Middle frontal gyrus (tissue), 1 donor: ENCODE data around the gene GORASP2.
A peak's percentile ranks its signal among the peaks of the same experiment; 100 is the strongest.
"Not testable (repeated sequence)": the region's sequence is repeated elsewhere in the genome, so short reads cannot be mapped to it uniquely, and the experiment has no call there.

ENCODE experiments used
- DNase-seq: peaks from one replicate; pipeline ENCODE4 v3.0.0-alpha.2; 2015; ENCODE audit warnings: low spot score; ENCODE audit errors: extremely low spot score

Gene GORASP2

DNA sequence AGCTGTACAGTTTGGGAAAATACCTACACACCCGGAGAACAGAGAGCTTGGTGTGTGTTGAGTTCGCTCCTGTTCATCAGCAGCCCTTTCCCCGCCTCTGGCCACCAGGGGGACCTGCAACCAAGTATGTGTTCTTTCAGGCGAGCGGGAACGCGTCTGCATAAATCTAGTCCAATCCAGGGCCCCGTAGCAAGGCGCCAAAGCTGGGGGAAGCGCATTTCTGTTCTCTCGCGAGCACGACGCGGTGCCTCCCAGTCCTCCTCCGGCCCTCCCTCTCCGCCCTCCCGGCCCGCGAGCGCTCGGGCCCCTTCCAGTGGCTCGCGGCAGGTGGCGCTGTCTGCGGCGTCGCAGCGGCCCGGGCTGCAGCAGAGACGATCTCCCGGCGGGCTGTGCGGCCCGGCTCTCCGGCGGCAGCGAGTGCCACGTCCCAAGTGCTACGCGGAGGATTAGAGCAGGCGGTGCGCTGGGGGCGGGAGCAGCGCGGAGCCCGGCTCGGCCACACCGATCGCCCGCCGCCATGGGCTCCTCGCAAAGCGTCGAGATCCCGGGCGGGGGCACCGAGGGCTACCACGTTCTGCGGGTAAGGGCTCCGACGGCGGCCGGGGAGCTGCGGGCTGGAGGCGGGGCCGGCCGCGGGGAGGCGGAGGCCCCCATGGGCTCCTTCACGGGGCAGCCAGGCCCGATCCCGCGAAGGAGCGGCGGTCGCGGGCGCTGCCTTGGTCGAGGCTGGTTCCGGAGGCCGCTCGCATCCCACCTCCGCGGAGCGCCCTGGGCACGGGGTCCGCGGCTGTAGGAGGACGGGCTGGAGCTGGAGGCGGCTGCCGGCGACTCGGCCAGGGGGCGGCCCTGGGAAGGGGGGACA is at the start of gene GORASP2:
Gene GORASP2 (plus strand): TSS at position 430 of the 862 bp plus-strand sequence. CDS start 88 bp downstream, at position 518.
- DNase-seq: peak; percentile 95

DNA sequence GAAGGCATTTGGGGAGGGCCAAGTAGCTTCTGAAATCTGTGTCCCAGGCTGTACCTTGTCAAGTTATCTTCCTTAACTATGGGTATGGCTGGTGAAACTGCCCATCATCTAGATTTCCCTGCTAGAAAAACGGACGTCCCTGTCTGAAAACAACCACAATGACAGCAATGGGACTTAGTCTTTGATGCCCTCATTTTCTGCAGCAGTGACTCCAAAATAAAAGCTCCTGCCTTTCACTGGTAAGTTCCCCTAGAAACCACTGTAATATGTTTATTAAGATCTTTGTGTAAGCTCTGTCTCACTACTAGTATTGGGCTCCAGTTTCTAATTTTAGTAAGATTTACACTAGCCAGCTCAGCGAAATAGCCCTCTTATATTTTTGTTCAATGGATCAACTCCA is 47.2 kb upstream of the GORASP2 start:
- DNase-seq: no peak

- no peak for DNase-seq
Measured at GRCh38 chr2:170882758-170883157, 46.3 kb upstream of the GORASP2 start.

- no peak for DNase-seq
Measured at GRCh38 chr2:170883683-170884082, 45.4 kb upstream of the GORASP2 start.

GRCh38 chr2:170885130-170885791 is 43.8 kb upstream of the GORASP2 start:
- DNase-seq: no peak

GRCh38 chr2:170886386-170886785 is 42.7 kb upstream of the GORASP2 start:
- DNase-seq: no peak

DNA sequence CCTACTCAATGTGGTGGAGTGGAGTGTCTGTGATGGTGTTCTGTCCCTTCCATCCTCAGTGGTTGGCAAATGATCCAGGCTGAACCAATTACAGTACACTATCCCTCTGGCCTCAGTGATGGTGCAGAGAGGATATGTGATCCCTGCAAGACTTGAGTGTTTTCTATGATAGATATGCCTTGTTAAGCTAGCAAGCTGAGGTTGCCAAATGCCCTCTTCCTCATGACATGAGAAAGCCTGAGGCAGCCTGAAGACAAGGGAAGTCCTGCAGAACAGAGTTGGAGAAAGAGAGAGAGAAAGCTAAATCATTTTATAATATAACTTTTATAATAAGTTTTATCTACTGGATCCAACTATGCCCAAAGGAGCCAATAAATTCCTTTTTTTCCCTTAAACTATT is 41.6 kb upstream of the GORASP2 start:
- DNase-seq: no peak

DNA sequence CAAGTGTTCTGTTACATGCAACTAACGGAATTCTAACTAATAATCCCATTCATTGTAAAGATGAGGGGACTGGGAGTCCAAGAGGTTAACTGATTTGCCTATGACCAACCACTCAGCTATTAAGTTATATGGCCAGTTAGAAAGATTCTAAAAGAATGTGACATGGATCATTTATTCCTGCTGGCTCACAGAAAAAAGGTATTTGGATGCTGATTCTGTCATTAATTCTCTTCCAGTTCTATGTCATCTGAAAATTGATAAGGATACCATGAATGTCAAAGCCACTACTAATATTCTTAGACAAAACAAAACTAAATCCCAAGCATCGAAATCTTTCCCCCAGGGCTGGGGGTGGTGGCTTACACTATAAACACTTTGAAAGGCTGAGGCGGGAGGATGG is 41.2 kb upstream of the GORASP2 start:
- no peak for DNase-seq

- DNase-seq: no peak
Measured at GRCh38 chr2:170891893-170892292, 37.2 kb upstream of the GORASP2 start.

DNA sequence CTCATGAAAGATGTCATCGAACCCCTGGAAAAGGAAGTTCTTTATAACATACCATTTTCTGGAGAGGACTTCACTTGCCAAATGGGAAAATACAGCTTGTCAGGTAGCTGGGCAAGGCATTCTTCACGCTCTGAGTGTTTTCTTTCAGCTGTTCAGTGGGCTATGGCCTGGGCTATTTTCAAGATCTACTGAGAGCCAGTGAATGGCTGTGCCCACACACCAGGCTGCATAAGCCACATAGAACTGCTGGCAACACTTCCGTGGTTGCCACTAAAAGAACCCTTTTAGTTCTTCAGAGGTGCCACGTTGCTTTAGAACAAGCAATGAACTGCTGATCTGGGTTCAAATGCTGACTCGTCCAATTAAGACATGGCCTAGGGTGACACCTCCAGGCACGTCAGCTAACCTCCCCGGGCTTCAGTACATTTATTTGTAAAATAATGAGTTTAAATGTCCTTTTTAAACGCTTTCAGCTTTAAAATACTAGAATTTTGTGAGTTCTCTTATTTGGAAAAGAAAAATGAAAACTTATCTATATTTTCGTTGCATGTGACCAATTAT is 36.6 kb upstream of the GORASP2 start:
- DNase-seq: no peak

DNA sequence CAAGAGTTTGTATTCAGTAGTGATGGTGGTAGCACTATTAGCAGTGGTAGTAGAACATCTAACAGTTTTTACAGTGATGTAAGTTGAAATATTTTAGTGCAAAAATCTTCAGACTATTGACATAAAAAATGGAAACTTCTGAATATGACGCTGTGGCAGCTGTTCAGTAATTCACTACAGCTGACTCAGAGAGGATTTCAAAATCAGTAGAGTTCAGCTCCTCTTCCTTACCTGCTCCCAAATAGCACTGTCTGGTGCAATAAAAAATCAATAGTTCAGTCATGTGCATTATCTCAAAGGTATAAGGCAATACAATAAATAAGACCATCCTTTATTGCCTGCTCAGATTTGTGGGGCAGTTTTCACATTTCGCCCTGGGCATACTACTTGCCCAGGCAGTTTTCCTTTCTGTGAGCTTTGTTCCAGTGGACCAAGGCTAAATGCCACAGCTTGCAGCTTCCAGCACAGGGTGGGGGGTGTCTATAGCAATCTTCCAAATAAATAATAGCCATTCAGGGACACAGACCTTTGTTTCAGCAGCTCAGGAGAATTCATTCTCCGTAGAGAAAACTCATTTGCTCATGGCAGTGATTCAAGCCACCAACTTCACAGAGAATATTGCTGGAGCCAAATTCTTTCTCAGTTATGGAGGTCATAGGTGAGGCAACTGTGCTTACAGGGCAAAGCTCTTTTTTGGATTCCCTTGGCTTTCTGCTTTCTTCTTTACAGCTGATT is 33.9 kb upstream of the GORASP2 start:
- DNase-seq: no peak

DNA sequence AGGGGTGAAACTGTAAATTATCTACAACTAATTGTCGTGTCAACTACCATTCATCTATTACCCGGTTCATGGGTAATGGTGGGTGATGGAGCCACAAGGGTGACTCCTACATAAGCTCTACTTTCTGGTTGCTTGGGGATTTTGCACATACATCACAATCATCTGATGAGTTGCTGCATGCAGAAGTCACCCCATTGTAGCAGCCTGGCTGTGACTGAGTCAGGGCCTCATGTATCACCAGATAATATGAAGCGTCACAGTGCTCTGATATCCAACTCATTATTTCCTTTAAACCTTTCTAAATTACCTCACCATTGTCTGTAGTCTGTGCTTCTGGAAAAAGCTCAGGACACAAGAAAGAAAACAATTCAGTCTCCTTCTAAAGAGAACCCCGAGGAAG is 32.4 kb upstream of the GORASP2 start:
- DNase-seq: no peak

- no peak for DNase-seq
Measured at GRCh38 chr2:170897108-170897507, 31.9 kb upstream of the GORASP2 start.

DNA sequence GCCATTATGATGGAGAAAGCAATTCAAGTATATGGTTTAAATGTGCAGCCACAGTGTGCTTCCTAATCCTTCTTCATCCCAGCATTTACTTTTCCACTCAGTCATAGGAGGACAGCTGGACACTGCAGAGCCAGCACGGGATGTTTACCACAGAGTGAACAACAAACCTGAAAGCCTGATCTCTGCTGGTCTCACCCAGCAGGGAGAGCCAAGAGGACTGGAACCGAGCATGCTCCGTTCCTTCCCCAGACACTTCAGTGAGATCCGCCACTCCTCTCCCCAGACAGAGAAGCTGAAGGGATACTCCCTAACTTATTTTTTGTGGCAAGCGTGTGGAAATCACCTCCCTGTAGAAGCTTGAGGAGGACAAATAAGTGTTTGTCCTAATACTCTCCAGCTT is 23.2 kb upstream of the GORASP2 start:
- no peak for DNase-seq

DNA sequence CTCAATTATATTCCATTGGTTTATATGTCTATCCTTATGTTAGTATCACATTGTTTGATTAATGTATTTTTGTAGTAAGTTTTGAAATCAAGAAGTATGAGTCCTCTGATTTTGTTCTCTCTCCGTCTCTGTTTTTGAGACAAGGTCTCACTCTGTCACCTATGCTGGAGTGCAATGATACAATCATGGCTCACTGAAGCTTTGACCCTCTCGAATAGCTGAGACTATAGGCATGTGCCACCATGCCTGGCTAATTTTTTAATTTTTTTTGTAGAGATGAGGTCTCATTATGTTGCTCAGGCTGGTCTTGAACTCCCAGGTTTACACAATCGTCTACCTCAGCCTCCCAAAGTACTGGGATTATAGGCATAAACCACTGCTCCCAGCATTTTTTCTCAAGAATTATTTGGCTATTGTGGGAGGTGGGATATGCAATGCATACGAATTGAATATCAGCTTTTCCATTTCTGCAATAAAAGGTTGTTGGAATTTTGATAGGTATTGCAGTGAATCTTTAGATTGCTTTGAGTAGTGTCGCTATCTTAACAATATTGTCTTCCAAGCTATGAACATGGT is 17.7 kb upstream of the GORASP2 start:
- DNase-seq: no peak

- not testable (repeated sequence) for DNase-seq
Measured at GRCh38 chr2:170914994-170915666, 13.9 kb upstream of the GORASP2 start.

DNA sequence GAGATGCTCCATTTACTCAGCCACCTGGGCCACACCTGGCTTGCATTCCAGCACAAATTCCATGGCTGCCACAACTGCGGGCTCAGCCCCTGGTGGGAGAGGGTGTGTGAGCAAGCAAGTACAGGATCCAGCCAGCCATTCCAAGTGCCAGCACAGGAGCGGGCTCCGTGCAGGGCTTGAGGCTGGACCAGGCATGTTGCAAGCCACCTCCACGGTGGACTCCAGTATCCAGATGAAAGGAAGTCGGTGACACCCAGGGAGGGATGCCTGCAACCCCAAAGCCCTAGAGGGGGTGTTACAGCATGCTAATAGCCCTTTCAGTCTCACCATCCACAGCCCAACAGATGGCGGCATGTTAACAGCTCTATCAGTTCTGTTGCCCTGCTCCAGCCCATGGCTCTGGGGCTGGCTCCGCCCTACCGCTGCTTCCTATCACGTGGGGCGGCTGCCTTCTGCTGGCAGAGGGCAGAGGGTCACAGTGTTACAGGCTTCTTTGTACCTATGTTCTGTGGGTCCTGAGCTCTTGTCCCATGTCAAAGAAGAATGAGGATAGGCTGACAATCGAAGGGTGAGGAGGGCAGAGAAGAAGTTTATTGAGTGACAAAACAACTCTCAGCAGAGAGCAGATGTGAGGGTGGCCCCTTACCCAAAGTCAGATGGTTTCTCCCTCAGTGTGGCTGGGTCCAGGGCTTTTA is 11.7 kb upstream of the GORASP2 start:
- no peak for DNase-seq

- no peak for DNase-seq
Measured at GRCh38 chr2:170917957-170918356, 11.1 kb upstream of the GORASP2 start.

GRCh38 chr2:170921873-170922272 is 7.2 kb upstream of the GORASP2 start:
- DNase-seq: not testable (repeated sequence)
